Esophagus muscularis mucosa (tissue), 3 donors: ENCODE results near the gene FRY.

Experiments used
- POLR2AphosphoS5 ChIP-seq, 2 donors: sonication (generic); formaldehyde crosslinking; IDR thresholded peaks; one replicate each; pipeline ENCODE4 v1.6.1; 2017; ENCODE audit warnings: antibody characterized with exemption in 2 of 2
- TF ChIP-seq, protein P1 (sequence below), 3 experiments: fragments of 200-600 bp in 2 of 3; fragments of 450-650 bp in 1 of 3; sonication (generic) in 2 of 3; IDR thresholded peaks; one replicate each; pipeline ENCODE4 v1.5.1; 2017 to 2019; ENCODE audit warnings: antibody characterized with exemption in 3 of 3, mild to moderate bottlenecking in 2 of 3, moderate library complexity in 1 of 3

GRCh38 chr13:32042551-32042950, 11.0 kb downstream of the FRY start:
- TF ChIP-seq, protein P1, sequence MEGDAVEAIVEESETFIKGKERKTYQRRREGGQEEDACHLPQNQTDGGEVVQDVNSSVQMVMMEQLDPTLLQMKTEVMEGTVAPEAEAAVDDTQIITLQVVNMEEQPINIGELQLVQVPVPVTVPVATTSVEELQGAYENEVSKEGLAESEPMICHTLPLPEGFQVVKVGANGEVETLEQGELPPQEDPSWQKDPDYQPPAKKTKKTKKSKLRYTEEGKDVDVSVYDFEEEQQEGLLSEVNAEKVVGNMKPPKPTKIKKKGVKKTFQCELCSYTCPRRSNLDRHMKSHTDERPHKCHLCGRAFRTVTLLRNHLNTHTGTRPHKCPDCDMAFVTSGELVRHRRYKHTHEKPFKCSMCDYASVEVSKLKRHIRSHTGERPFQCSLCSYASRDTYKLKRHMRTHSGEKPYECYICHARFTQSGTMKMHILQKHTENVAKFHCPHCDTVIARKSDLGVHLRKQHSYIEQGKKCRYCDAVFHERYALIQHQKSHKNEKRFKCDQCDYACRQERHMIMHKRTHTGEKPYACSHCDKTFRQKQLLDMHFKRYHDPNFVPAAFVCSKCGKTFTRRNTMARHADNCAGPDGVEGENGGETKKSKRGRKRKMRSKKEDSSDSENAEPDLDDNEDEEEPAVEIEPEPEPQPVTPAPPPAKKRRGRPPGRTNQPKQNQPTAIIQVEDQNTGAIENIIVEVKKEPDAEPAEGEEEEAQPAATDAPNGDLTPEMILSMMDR (IDR thresholded peaks at IDR 0.05) = no peak
- TF ChIP-seq POLR2AphosphoS5 (IDR thresholded peaks at IDR 0.05) = no peak
